ENCODE measurements around the gene LIPC.

Gene LIPC

GRCh38 chr15:58463815-58464650, 32.2 kb downstream of the LIPC start:
- ATAC-seq = no peak
- TF ChIP-seq PPARA (CRISPR knock-in tag; IDR thresholded peaks at IDR 0.05; ENCODE audit: borderline replicate concordance) = no peak
- no peak for TF ChIP-seq ESRRG (CRISPR knock-in tag; IDR thresholded peaks at IDR 0.05)
- no peak for TF ChIP-seq ZNF565 (CRISPR knock-in tag; conservative IDR thresholded peaks at IDR 0.05; ENCODE audit: low read depth)
- TF ChIP-seq POU6F1 (CRISPR knock-in tag; IDR thresholded peaks at IDR 0.05; ENCODE audit: borderline replicate concordance, low read depth) = no peak
- no peak for TF ChIP-seq CSRNP3 (CRISPR knock-in tag; IDR thresholded peaks at IDR 0.05)

- ATAC-seq = no peak
- TF ChIP-seq ZFP3 (CRISPR knock-in tag; IDR thresholded peaks at IDR 0.05) = no peak
- TF ChIP-seq CREB5 (CRISPR knock-in tag; IDR thresholded peaks at IDR 0.05; ENCODE audit: low read depth) = no peak
- TF ChIP-seq PATZ1 (CRISPR knock-in tag; IDR thresholded peaks at IDR 0.05; ENCODE audit: borderline replicate concordance) = no peak
- no peak for TF ChIP-seq SNAI2 (CRISPR knock-in tag; IDR thresholded peaks at IDR 0.05)
- TF ChIP-seq PPARA (CRISPR knock-in tag; IDR thresholded peaks at IDR 0.05; ENCODE audit: borderline replicate concordance) = no peak
- TF ChIP-seq TOX (CRISPR knock-in tag; IDR thresholded peaks at IDR 0.05; ENCODE audit: borderline replicate concordance) = no peak
- TF ChIP-seq CSDC2 (CRISPR knock-in tag; IDR thresholded peaks at IDR 0.05) = no peak
- TF ChIP-seq ARNTL (CRISPR knock-in tag; IDR thresholded peaks at IDR 0.05; ENCODE audit: borderline replicate concordance, low read depth) = no peak
- no peak for TF ChIP-seq CSRNP3 (CRISPR knock-in tag; IDR thresholded peaks at IDR 0.05)
- no peak for TF ChIP-seq ESRRG (CRISPR knock-in tag; IDR thresholded peaks at IDR 0.05)
- no peak for TF ChIP-seq ISL1 (CRISPR knock-in tag; IDR thresholded peaks at IDR 0.05)
- TF ChIP-seq ZC3H10 (CRISPR knock-in tag; IDR thresholded peaks at IDR 0.05) = no peak
- no peak for TF ChIP-seq ZNF70 (CRISPR knock-in tag; IDR thresholded peaks at IDR 0.05)
- TF ChIP-seq BACH2 (CRISPR knock-in tag; IDR thresholded peaks at IDR 0.05; ENCODE audit: borderline replicate concordance) = no peak
- no peak for TF ChIP-seq TSHZ2 (CRISPR knock-in tag; IDR thresholded peaks at IDR 0.05)
Measured at GRCh38 chr15:58465070-58465469, 33.3 kb downstream of the LIPC start.

Measured in SK-N-SH treated with all-trans-retinoic acid at 6 μM for 48 hours (cell line).